GM12801 (cell line): ENCODE data around the gene MEIS3.

Source experiments
- TF ChIP-seq, protein P1 (sequence below): IDR thresholded peaks from one replicate; pipeline ENCODE4 v1.5.1; 2011; ENCODE audit warnings: control low read depth; ENCODE audit not compliant: insufficient read length; ENCODE audit errors: extremely low read depth

MEIS3 gene

DNA sequence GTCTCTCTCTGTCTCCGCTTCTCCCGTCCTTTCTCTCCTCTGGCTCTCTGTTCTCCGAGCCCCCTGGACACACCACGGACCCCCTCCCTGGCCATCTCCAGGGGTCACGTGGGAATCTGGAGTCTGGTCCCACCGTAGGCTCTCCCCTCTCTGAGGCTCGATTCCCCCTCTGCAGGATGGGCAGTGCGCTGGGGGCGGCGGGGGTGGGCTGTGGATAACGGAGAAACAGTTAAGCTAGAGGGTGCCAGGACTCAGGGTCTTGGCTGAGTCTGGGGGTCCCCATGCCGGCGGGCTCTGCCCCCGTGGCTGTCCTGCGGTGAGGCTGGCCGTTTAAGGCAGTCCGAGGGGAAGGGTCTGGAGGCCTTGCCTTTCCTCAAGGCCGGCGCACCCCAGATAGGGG lies 462 bp upstream of the MEIS3 start:
- TF ChIP-seq, protein P1, sequence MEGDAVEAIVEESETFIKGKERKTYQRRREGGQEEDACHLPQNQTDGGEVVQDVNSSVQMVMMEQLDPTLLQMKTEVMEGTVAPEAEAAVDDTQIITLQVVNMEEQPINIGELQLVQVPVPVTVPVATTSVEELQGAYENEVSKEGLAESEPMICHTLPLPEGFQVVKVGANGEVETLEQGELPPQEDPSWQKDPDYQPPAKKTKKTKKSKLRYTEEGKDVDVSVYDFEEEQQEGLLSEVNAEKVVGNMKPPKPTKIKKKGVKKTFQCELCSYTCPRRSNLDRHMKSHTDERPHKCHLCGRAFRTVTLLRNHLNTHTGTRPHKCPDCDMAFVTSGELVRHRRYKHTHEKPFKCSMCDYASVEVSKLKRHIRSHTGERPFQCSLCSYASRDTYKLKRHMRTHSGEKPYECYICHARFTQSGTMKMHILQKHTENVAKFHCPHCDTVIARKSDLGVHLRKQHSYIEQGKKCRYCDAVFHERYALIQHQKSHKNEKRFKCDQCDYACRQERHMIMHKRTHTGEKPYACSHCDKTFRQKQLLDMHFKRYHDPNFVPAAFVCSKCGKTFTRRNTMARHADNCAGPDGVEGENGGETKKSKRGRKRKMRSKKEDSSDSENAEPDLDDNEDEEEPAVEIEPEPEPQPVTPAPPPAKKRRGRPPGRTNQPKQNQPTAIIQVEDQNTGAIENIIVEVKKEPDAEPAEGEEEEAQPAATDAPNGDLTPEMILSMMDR, result no peak

DNA sequence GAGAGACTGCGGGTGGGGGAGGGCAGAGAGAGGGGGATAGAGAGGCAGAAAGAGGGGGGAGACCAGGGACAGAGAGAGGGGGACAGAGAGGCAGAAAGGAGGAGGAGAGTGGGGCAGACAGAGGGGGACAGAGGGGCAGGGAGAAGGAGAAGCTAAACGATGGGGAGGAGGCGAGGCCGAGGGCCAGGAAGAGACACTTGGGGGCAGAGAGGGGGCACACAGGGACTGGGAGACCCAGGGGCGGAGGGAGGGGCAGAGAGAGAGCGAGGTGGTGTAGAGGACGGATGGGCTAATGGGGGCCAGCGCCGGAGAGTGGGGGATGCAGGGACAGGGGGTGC lies 666 bp downstream of the MEIS3 start:
- TF ChIP-seq, protein P1, result no peak

- TF ChIP-seq, protein P1, result no peak
These were observed 1.3 kb downstream of the MEIS3 start for GRCh38 chr19:47417746-47418691.

DNA sequence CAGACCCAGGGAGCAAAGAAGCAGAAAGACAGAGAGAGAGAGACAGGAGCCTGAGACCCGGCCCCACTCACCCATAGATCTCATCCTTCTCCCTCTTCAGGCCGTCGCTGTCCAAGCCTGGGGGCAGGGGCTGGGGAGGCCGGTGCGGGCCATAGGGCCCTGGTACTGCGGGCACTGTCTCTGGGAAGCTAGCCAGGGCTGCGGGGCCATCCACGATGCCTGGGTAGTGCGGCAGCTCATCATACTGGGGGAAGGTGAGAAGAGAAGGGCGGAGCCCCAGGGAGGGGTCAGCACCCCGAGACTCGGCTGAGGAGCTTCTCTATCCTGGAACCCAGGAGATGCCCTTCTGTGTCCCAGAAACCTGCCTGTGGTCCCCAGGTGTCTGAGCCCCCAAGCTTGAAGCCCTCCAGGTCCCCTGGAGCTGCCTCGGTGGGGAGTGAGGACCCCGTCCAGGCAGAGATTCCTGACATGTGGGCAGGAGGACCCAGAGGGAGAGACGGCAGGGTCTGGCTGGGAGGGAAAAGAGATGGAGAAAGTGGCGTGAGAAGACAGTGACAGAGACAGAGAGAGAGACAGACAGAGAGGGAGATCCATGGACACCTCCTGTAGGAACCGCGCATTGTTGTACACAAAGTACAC lies 2.1 kb downstream of the MEIS3 start:
- TF ChIP-seq, protein P1, result no peak

DNA sequence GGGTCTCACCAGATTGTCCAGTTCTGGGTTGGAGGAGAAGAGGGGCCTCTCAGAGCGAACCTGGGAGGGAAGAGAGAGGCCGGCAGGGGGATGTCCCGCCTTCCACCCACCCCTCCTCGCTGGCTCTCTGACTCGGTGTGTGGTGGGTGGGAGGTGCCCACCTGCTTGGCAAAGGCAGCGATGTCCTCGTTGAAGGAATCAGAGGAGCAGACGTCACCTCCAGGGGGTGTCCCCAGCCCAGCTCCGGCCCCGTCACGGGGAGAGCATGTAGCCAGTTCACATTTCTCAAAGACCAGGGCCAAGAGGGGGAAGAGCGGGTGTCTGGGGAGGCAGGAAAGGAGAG lies 2.7 kb downstream of the MEIS3 start:
- TF ChIP-seq, protein P1, result no peak

- TF ChIP-seq, protein P1, result no peak
These were observed 3.2 kb downstream of the MEIS3 start for GRCh38 chr19:47415953-47416642.

DNA sequence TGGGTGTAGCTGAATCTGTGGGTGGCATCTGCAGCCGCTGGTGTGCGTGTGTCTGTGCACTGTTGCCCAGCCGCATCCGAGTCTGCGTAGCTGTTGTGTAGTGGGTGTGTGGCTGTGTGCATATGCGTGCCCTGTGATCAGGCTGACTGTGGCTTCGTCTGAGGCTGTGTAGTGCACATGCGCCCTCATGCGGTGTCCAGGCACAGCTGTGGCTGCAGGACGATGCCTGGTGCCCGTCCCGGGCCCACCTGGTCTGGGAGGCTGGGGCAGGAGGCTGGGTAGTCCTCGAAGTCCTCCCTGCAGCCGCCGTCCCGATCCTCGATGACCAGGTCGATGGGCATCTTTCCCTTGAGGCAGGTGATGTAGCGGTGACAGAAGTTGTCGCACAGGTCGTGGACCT lies 4.9 kb downstream of the MEIS3 start:
- TF ChIP-seq, protein P1, result no peak
